Chondrocyte (in vitro differentiated cells): Measurements from ENCODE around the gene SLC25A13. TPM values are rescaled to one million over a fixed set of nuclear protein-coding genes. Genes with fewer than 3 reads are reported as not detected.

ENCODE experiments used
- DNase-seq: peaks from one replicate; pipeline ENCODE4 v3.0.0; 2021; ENCODE audit warnings: mixed read lengths, low spot score
- H3K27ac Mint-ChIP-seq: one replicate; pipeline ENCODE4 v1.8.0; 2021; ENCODE audit warnings: mild to moderate bottlenecking, moderate library complexity, mixed read lengths; ENCODE audit not compliant: unreplicated experiment
- H3K27me3 Mint-ChIP-seq: 2 replicates; pipeline ENCODE4 v1.8.0; 2021; ENCODE audit warnings: low read depth, mixed read lengths
- H3K36me3 Mint-ChIP-seq: 2 replicates; pipeline ENCODE4 v1.8.0; 2021; ENCODE audit warnings: low read depth, mixed read lengths
- H3K4me1 Mint-ChIP-seq: 2 replicates; pipeline ENCODE4 v1.8.0; 2021; ENCODE audit warnings: low read depth, mild to moderate bottlenecking, mixed read lengths
- H3K4me3 Mint-ChIP-seq: one replicate; pipeline ENCODE4 v1.8.0; 2021; ENCODE audit warnings: mild to moderate bottlenecking, moderate library complexity, mixed read lengths; ENCODE audit not compliant: unreplicated experiment
- H3K9me3 Mint-ChIP-seq: 2 replicates; pipeline ENCODE4 v1.8.0; 2021; ENCODE audit warnings: low read depth, mixed read lengths
- total RNA-seq: library from RNA; stranded (reverse); gene quantifications from 3 replicates; pipeline ENCODE4 v1.2.1, GENCODE V29; 2021
- TF ChIP-seq, protein P1 (sequence below): fragments of 200-600 bp; sonication (generic); IDR thresholded peaks from 2 replicates; pipeline ENCODE4 v1.5.0; 2021; ENCODE audit warnings: antibody characterized with exemption, mild to moderate bottlenecking, moderate library complexity

The SLC25A13 gene
- total RNA-seq, 1 donor from 2014 or later: 26.6 TPM

DNA sequence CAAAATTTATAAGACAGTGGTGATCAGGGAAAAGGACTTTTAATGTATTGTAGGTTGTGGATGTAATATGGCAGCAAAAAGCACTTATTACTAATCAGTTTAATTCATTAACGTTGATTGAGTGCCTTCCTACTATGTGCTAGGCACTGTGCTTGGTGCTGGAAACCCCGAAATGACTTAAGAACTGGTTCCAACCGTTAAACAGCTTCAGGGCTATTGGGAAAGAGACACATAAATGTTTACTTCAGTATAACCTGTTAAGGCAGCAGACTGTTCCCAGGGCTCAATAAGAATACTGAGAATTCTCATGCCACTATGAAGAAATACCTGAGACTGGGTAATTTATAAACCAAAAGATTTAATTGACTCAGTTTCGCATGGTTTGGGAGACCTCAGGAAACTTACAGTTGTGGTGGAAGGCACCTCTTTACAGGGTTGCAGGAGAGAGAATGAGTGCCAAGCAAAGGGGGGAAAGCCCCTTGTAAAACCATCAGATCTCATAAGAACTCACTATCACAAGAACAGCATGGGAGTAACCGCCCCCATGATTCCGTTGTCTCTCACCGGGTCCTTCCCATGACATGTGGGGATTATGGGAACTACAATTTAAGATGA lies 1.1 kb upstream of the SLC25A13 start:
- DNase-seq: no peak
- no peak overlapping the region for H3K27ac Mint-ChIP-seq
- TF ChIP-seq, protein P1, sequence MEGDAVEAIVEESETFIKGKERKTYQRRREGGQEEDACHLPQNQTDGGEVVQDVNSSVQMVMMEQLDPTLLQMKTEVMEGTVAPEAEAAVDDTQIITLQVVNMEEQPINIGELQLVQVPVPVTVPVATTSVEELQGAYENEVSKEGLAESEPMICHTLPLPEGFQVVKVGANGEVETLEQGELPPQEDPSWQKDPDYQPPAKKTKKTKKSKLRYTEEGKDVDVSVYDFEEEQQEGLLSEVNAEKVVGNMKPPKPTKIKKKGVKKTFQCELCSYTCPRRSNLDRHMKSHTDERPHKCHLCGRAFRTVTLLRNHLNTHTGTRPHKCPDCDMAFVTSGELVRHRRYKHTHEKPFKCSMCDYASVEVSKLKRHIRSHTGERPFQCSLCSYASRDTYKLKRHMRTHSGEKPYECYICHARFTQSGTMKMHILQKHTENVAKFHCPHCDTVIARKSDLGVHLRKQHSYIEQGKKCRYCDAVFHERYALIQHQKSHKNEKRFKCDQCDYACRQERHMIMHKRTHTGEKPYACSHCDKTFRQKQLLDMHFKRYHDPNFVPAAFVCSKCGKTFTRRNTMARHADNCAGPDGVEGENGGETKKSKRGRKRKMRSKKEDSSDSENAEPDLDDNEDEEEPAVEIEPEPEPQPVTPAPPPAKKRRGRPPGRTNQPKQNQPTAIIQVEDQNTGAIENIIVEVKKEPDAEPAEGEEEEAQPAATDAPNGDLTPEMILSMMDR: no peak

DNA sequence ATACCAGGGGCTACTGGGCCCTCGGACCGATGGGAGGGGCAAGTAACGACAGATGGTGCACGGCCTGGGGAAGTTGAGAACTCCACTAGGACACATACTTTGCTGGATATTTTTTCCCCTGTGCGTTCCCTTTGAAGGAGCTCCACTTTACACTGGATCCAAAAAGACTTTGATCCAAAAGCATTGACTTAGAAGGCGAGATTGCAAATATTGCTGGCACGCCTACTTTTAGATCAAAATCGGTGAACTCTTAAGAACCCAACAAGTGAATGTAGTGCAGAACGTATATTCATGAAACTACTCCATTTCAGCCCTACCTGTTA lies 436 bp upstream of the SLC25A13 start:
- H3K4me1 Mint-ChIP-seq: peaks cover 28% of the 10 kb centered on the region

More for the DNA sequence above, 1.1 kb upstream of the SLC25A13 start:
- H3K9me3 Mint-ChIP-seq: peaks cover 4% of the 10 kb centered on the region
- H3K27me3 Mint-ChIP-seq: no peaks in the 10 kb centered on the region
- no peaks in the 10 kb centered on the region for H3K36me3 Mint-ChIP-seq
- H3K4me1 Mint-ChIP-seq: peaks cover 29% of the 10 kb centered on the region
- H3K4me3 Mint-ChIP-seq: no peak overlapping the region

DNA sequence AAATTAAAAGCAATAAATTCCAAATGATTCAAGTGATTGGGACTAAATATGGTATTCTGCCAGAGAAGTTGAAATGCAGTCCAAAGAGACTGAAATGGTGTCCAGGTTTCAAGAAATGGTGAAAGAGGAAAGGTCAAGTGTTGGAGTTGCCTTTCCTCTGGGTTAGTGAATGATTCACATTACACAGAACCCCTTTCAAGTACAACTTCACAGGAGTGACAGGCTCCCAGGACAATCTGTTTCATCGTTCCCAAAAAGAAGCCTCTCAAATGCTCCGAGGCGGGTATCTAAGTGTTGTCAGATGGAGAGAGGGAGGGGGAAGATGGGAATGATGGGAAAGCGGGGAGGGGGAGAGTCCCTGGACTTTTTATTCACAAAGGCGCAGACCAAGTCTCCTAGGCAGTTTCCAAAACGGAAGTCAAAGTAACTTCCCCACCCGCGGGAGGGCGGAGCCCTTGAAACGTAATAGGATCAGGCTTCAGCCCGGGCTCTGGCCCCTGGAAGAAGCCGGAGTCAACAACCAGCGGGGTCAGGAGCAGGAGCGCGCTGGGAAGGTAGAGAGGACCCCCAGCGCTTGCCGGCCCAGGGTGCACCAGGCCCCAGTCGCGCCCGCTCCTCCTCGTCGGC lies 754 bp downstream of the SLC25A13 start:
- H3K9me3 Mint-ChIP-seq: no peaks in the 10 kb centered on the region
- H3K4me1 Mint-ChIP-seq: peaks cover 28% of the 10 kb centered on the region
- H3K27ac Mint-ChIP-seq: peak overlapping the region; percentile 96
- H3K27me3 Mint-ChIP-seq: no peaks in the 10 kb centered on the region
- peak overlapping the region; percentile 93 for H3K4me3 Mint-ChIP-seq
- H3K36me3 Mint-ChIP-seq: no peaks in the 10 kb centered on the region
- TF ChIP-seq, protein P1: no peak
- DNase-seq: peak; percentile 87

More for the DNA sequence above, 436 bp upstream of the SLC25A13 start:
- H3K27ac Mint-ChIP-seq: peak overlapping the region; percentile 29
- H3K36me3 Mint-ChIP-seq: no peaks in the 10 kb centered on the region
- H3K27me3 Mint-ChIP-seq: no peaks in the 10 kb centered on the region
- H3K4me3 Mint-ChIP-seq: peak overlapping the region; percentile 93
- TF ChIP-seq, protein P1: no peak
- DNase-seq: no peak
- peaks cover 4% of the 10 kb centered on the region for H3K9me3 Mint-ChIP-seq

DNA sequence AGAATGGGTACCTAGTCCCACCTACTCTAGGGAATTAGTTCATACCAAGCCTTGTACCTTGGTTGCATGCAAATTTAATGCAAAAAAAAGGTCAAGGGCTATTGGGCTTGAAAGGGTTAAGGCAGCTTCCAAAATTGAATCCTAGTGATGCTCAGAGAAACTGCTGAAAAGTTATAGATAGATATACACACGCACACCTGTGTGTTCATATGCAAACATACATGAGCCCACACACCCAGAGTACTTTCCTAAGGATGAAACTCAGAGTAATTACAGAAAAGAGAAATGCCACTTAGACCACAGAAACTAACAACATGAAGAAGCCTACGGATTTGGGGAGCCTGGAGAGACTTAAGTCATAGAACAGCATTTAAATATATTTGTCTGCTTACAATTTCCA lies 1.5 kb downstream of the SLC25A13 start:
- Mint-ChIP-seq H3K9me3 (no peaks in the 10 kb centered on the region), H3K36me3 (no peaks in the 10 kb centered on the region), H3K4me3 (peak overlapping the region; percentile 93), H3K27me3 (no peaks in the 10 kb centered on the region), H3K4me1 (peaks cover 29% of the 10 kb centered on the region), H3K27ac (peak overlapping the region; percentile 96)
- no peak for DNase-seq
- TF ChIP-seq, protein P1: no peak

DNA sequence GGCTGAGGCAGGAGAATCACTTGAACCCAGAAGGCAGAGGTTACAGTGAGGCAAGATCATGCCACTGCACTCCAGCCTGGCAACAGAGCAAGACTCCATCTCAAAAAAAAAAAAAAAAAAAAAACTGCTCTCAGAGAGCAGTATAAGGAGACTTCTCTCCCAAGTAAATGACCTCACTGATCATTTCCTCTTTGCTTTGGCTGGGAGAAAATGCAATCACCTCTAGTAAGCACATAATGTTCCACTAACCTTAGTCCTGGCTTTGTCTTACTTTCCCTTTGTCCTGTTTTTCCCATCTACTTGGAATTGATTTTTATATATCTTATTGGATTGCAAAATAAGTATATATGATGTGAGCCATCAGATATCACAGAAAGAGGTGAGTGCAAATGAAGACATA lies 2.5 kb downstream of the SLC25A13 start:
- Mint-ChIP-seq H3K4me1 (peaks cover 38% of the 10 kb centered on the region), H3K27ac (peak overlapping the region; percentile 66), H3K9me3 (no peaks in the 10 kb centered on the region), H3K27me3 (no peaks in the 10 kb centered on the region), H3K36me3 (no peaks in the 10 kb centered on the region), H3K4me3 (no peak overlapping the region)
- TF ChIP-seq, protein P1: no peak
- no peak for DNase-seq
